GM23338 (cell line): ENCODE results near the gene RIPPLY1. TPM values are rescaled to one million over a fixed set of nuclear protein-coding genes. Genes with fewer than 3 reads are reported as not detected.

Source experiments
- ATAC-seq: fragments of 200-7000 bp; cut with Tn5 transposase; 3 replicates; pipeline ENCODE4 v1.9.1; 2020
- DNase-seq: peaks from one replicate; pipeline ENCODE4 v3.0.0-alpha.2; 2015; ENCODE audit warnings: low spot score
- H2AFZ ChIP-seq: fragments of 200-600 bp; sonication (generic); 2 replicates; pipeline ENCODE4 v1.8.0; 2016; ENCODE audit warnings: antibody characterized with exemption, mild to moderate bottlenecking, moderate library complexity
- H3F3A ChIP-seq: fragments of 200-600 bp; sonication (generic); replicated peaks from 2 replicates; pipeline ENCODE4 v1.8.0; 2017; ENCODE audit warnings: antibody characterized with exemption, mixed run types, low read depth
- H3K27ac ChIP-seq: fragments of 200-600 bp; sonication (generic); 2 replicates; pipeline ENCODE4 v1.6.1; 2016; ENCODE audit warnings: low read depth
- H3K27me3 ChIP-seq: fragments of 200-600 bp; sonication (generic); 2 replicates; pipeline ENCODE4 v1.8.0; 2016; ENCODE audit warnings: mild to moderate bottlenecking, mixed run types, moderate library complexity; ENCODE audit not compliant: insufficient read depth
- H3K36me3 ChIP-seq: fragments of 200-600 bp; sonication (generic); 2 replicates; pipeline ENCODE4 v1.8.0; 2016; ENCODE audit warnings: mild to moderate bottlenecking; ENCODE audit not compliant: insufficient read depth
- H3K4me1 ChIP-seq: fragments of 200-600 bp; sonication (generic); 2 replicates; pipeline ENCODE4 v1.8.0; 2016; ENCODE audit warnings: mild to moderate bottlenecking, moderate library complexity; ENCODE audit not compliant: insufficient read depth
- H3K4me2 ChIP-seq: fragments of 200-600 bp; sonication (generic); 2 replicates; pipeline ENCODE4 v1.7.1; 2017; ENCODE audit warnings: mixed run types
- H3K4me3 ChIP-seq: fragments of 200-600 bp; sonication (generic); 2 replicates; pipeline ENCODE4 v1.6.1; 2016; ENCODE audit warnings: mixed run types
- H3K79me2 ChIP-seq: fragments of 200-600 bp; sonication (generic); replicated peaks from 2 replicates; pipeline ENCODE4 v1.8.0; 2017; ENCODE audit warnings: mild to moderate bottlenecking; ENCODE audit not compliant: insufficient read depth
- H3K9me2 ChIP-seq: fragments of 200-600 bp; sonication (generic); 2 replicates; pipeline ENCODE4 v1.8.0; 2017; ENCODE audit not compliant: insufficient read depth
- H4K20me1 ChIP-seq: fragments of 200-600 bp; sonication (generic); replicated peaks from 2 replicates; pipeline ENCODE4 v1.8.0; 2017; ENCODE audit warnings: mild to moderate bottlenecking; ENCODE audit not compliant: insufficient read depth
- H3K27ac Mint-ChIP-seq: 2 replicates; pipeline ENCODE4 v1.8.0; 2020; ENCODE audit warnings: inconsistent platforms, mild to moderate bottlenecking, moderate library complexity, mixed read lengths
- H3K27me3 Mint-ChIP-seq: 3 replicates; pipeline ENCODE4 v1.8.0; 2022; ENCODE audit warnings: low read depth, mild to moderate bottlenecking, moderate library complexity, mixed read lengths, inconsistent platforms; ENCODE audit not compliant: insufficient read depth, poor library complexity
- H3K36me3 Mint-ChIP-seq: 3 replicates; pipeline ENCODE4 v1.8.0; 2021; ENCODE audit warnings: low read depth, mild to moderate bottlenecking, inconsistent platforms, moderate library complexity, mixed read lengths
- H3K4me1 Mint-ChIP-seq: 3 replicates; pipeline ENCODE4 v1.8.0; 2020; ENCODE audit warnings: mild to moderate bottlenecking, inconsistent platforms, mixed read lengths
- H3K4me3 Mint-ChIP-seq: 3 replicates; pipeline ENCODE4 v1.8.0; 2021; ENCODE audit warnings: moderate library complexity, mild to moderate bottlenecking, inconsistent platforms, mixed read lengths
- H3K9me3 Mint-ChIP-seq: 3 replicates; pipeline ENCODE4 v1.8.0; 2020; ENCODE audit warnings: moderate library complexity, mild to moderate bottlenecking, inconsistent platforms, mixed read lengths
- ETS1 ChIP-seq: IDR thresholded peaks from 2 replicates; pipeline ENCODE4 v1.6.1; 2016; ENCODE audit warnings: antibody characterized with exemption
- EZH2phosphoT487 ChIP-seq: fragments of 200-600 bp; sonication (generic); IDR thresholded peaks from one replicate; pipeline ENCODE4 v1.8.1; 2018; ENCODE audit warnings: antibody characterized with exemption; ENCODE audit not compliant: unreplicated experiment
- JUNB ChIP-seq: IDR thresholded peaks from one replicate; pipeline ENCODE4 v1.6.1; 2016; ENCODE audit warnings: antibody characterized with exemption; ENCODE audit not compliant: unreplicated experiment
- STAT1 ChIP-seq: IDR thresholded peaks from one replicate; pipeline ENCODE4 v1.6.1; 2016; ENCODE audit warnings: antibody characterized with exemption; ENCODE audit not compliant: unreplicated experiment
- ZNF114 ChIP-seq: fragments of 250-450 bp; sonication (Bioruptor Pico); IDR thresholded peaks from 2 replicates; pipeline ENCODE4 v1.5.0; 2020; ENCODE audit warnings: mild to moderate bottlenecking, moderate library complexity
- ZNF331 ChIP-seq: fragments of 250-450 bp; sonication (Bioruptor Pico); IDR thresholded peaks from 2 replicates; pipeline ENCODE4 v1.5.0; 2020; ENCODE audit warnings: low read depth, mild to moderate bottlenecking, moderate library complexity
- polyA plus RNA-seq: library from polyadenylated mRNA; unstranded; fragments of >200 nt; fragmentation: Nextera tagmentation; extraction: Ambion mirVana; gene quantifications from 2 replicates; pipeline ENCODE4 v1.2.1, GENCODE V29; 2016
- total RNA-seq: library from RNA; depleted of rRNA; stranded (reverse); fragments of >200 nt; shearing (Covaris generic); gene quantifications from 2 replicates; pipeline ENCODE4 v1.2.3, GENCODE V29; 2014

RIPPLY1 gene
- total and polyA plus RNA-seq, 2 experiments from 2014 or later = not detected

GRCh38 chrX:106948641-106949040, 45.5 kb upstream of the RIPPLY1 start (continued):
- no peak for TF ChIP-seq JUNB
- TF ChIP-seq ZNF331 (CRISPR knock-in tag) = no peak
- no peak for TF ChIP-seq ZNF114 (CRISPR knock-in tag)

- Mint-ChIP-seq H3K4me1 (no peaks in the 10 kb centered on the region), H3K27ac (no peak overlapping the region), H3K4me3 (no peak overlapping the region), H3K36me3 (peaks cover 3% of the 10 kb centered on the region; the same call in 1 of the 3 replicates), H3K27me3 (no peaks in the 10 kb centered on the region), H3K9me3 (no peaks in the 10 kb centered on the region)
- H3K9me2 ChIP-seq = no peaks in the 10 kb centered on the region
- DNase-seq (no peak), ATAC-seq (no peak)
- no peak overlapping the region for H3K4me3 ChIP-seq
- no peaks in the 10 kb centered on the region for H3K27me3 ChIP-seq
- no peak overlapping the region for H3K4me2 ChIP-seq
- no peaks in the 10 kb centered on the region for H3K36me3 ChIP-seq
- H3F3A ChIP-seq = no peaks in the 10 kb centered on the region
- no peak overlapping the region for H3K27ac ChIP-seq
- H3K79me2 ChIP-seq = no peaks in the 10 kb centered on the region
- no peaks in the 10 kb centered on the region for H4K20me1 ChIP-seq
- H2AFZ ChIP-seq = no peak overlapping the region
- TF ChIP-seq ZNF114 (CRISPR knock-in tag) = no peak
- TF ChIP-seq JUNB = no peak
- TF ChIP-seq STAT1 = no peak
- no peak for TF ChIP-seq ETS1
- TF ChIP-seq EZH2phosphoT487 = no peak
- H3K4me1 ChIP-seq = no peaks in the 10 kb centered on the region
Measured at GRCh38 chrX:106946464-106946863, 43.3 kb upstream of the RIPPLY1 start.

GRCh38 chrX:106940068-106940467, 36.9 kb upstream of the RIPPLY1 start:
- TF ChIP-seq ZNF331 (CRISPR knock-in tag) (no peak), ETS1 (no peak)
- Histone ChIP-seq H3K27ac (no peak overlapping the region), H4K20me1 (no peaks in the 10 kb centered on the region), H3K4me2 (no peak overlapping the region), H3K36me3 (no peaks in the 10 kb centered on the region), H3K27me3 (no peaks in the 10 kb centered on the region), H3K4me3 (no peak overlapping the region), H3K79me2 (no peaks in the 10 kb centered on the region), H3F3A (no peaks in the 10 kb centered on the region), H2AFZ (no peak overlapping the region), H3K9me2 (no peaks in the 10 kb centered on the region), H3K4me1 (no peaks in the 10 kb centered on the region)
- Mint-ChIP-seq H3K4me1 (no peaks in the 10 kb centered on the region), H3K9me3 (no peaks in the 10 kb centered on the region), H3K27ac (no peak overlapping the region), H3K27me3 (no peaks in the 10 kb centered on the region), H3K4me3 (no peak overlapping the region), H3K36me3 (peaks cover 3% of the 10 kb centered on the region; the same call in 1 of the 3 replicates)
- ATAC-seq (no peak), DNase-seq (no peak)

GRCh38 chrX:106939566-106939965, 36.4 kb upstream of the RIPPLY1 start:
- Histone ChIP-seq H3K9me2 (no peaks in the 10 kb centered on the region), H3K4me2 (no peak overlapping the region), H3K79me2 (no peaks in the 10 kb centered on the region), H3K4me1 (no peaks in the 10 kb centered on the region), H4K20me1 (no peaks in the 10 kb centered on the region), H3K27me3 (no peaks in the 10 kb centered on the region), H3K36me3 (no peaks in the 10 kb centered on the region), H3F3A (no peaks in the 10 kb centered on the region), H2AFZ (no peak overlapping the region), H3K27ac (no peak overlapping the region), H3K4me3 (no peak overlapping the region)
- Mint-ChIP-seq H3K4me3 (no peak overlapping the region), H3K4me1 (no peaks in the 10 kb centered on the region), H3K27me3 (no peaks in the 10 kb centered on the region), H3K9me3 (no peaks in the 10 kb centered on the region), H3K36me3 (peaks cover 3% of the 10 kb centered on the region; the same call in 1 of the 3 replicates), H3K27ac (no peak overlapping the region)
- ATAC-seq (no peak), DNase-seq (no peak)
- no peak for TF ChIP-seq STAT1
